Measurements from ENCODE around the gene HINFP. TPM values are rescaled to one million over a fixed set of nuclear protein-coding genes. Genes with fewer than 3 reads are reported as not detected.
A peak's percentile ranks its signal among the peaks of the same experiment; 100 is the strongest.

HINFP gene
- total and polyA plus RNA-seq, 2 experiments from 2014 or later: 12.6 to 29.2 TPM

DNA sequence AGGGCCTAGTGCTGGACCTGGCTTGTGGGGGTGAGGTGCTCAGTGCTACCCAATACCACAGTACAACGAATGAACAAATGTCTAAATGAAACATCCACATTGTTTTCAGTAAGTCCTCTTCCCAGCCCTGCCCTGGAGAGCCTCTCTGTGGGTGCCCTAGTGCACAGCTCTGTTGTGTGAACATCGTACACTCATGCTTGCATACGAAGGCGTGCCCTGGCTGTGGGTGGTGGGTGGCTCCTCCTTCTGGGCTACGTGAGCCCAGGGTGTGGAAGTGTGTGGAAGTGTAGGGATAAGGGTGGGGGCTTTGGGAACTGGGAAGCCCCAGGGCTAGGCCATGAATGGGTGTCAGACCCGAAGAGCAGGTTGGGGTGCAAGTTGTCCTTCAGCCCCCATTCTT lies 46.6 kb downstream of the HINFP start (continued):
- TF ChIP-seq, protein P1, sequence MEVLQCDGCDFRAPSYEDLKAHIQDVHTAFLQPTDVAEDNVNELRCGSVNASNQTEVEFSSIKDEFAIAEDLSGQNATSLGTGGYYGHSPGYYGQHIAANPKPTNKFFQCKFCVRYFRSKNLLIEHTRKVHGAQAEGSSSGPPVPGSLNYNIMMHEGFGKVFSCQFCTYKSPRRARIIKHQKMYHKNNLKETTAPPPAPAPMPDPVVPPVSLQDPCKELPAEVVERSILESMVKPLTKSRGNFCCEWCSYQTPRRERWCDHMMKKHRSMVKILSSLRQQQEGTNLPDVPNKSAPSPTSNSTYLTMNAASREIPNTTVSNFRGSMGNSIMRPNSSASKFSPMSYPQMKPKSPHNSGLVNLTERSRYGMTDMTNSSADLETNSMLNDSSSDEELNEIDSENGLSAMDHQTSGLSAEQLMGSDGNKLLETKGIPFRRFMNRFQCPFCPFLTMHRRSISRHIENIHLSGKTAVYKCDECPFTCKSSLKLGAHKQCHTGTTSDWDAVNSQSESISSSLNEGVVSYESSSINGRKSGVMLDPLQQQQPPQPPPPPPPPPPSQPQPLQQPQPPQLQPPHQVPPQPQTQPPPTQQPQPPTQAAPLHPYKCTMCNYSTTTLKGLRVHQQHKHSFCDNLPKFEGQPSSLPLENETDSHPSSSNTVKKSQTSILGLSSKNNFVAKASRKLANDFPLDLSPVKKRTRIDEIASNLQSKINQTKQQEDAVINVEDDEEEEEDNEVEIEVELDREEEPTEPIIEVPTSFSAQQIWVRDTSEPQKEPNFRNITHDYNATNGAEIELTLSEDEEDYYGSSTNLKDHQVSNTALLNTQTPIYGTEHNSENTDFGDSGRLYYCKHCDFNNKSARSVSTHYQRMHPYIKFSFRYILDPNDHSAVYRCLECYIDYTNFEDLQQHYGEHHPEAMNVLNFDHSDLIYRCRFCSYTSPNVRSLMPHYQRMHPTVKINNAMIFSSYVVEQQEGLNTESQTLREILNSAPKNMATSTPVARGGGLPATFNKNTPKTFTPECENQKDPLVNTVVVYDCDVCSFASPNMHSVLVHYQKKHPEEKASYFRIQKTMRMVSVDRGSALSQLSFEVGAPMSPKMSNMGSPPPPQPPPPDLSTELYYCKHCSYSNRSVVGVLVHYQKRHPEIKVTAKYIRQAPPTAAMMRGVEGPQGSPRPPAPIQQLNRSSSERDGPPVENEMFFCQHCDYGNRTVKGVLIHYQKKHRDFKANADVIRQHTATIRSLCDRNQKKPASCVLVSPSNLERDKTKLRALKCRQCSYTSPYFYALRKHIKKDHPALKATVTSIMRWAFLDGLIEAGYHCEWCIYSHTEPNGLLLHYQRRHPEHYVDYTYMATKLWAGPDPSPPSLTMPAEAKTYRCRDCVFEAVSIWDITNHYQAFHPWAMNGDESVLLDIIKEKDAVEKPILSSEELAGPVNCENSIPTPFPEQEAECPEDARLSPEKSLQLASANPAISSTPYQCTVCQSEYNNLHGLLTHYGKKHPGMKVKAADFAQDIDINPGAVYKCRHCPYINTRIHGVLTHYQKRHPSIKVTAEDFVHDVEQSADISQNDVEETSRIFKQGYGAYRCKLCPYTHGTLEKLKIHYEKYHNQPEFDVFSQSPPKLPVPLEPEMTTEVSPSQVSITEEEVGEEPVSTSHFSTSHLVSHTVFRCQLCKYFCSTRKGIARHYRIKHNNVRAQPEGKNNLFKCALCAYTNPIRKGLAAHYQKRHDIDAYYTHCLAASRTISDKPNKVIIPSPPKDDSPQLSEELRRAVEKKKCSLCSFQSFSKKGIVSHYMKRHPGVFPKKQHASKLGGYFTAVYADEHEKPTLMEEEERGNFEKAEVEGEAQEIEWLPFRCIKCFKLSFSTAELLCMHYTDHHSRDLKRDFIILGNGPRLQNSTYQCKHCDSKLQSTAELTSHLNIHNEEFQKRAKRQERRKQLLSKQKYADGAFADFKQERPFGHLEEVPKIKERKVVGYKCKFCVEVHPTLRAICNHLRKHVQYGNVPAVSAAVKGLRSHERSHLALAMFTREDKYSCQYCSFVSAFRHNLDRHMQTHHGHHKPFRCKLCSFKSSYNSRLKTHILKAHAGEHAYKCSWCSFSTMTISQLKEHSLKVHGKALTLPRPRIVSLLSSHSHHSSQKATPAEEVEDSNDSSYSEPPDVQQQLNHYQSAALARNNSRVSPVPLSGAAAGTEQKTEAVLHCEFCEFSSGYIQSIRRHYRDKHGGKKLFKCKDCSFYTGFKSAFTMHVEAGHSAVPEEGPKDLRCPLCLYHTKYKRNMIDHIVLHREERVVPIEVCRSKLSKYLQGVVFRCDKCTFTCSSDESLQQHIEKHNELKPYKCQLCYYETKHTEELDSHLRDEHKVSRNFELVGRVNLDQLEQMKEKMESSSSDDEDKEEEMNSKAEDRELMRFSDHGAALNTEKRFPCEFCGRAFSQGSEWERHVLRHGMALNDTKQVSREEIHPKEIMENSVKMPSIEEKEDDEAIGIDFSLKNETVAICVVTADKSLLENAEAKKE (CRISPR knock-in tag; IDR thresholded peaks at IDR 0.05): no peak

GRCh38 chr11:119168471-119169281 lies 47.3 kb downstream of the HINFP start, which contains the start of gene NLRX1:
NLRX1 (plus strand) TSS chr11:119168725; CDS start chr11:119171404, 2,679 bp downstream.
- peak within 1 kb of the TSS; percentile 34 for H2AFZ ChIP-seq
- no peaks in the 10 kb centered on the region; the same call in 2 of the 3 replicates for H3K9me3 Mint-ChIP-seq
- TF ChIP-seq, protein P2, sequence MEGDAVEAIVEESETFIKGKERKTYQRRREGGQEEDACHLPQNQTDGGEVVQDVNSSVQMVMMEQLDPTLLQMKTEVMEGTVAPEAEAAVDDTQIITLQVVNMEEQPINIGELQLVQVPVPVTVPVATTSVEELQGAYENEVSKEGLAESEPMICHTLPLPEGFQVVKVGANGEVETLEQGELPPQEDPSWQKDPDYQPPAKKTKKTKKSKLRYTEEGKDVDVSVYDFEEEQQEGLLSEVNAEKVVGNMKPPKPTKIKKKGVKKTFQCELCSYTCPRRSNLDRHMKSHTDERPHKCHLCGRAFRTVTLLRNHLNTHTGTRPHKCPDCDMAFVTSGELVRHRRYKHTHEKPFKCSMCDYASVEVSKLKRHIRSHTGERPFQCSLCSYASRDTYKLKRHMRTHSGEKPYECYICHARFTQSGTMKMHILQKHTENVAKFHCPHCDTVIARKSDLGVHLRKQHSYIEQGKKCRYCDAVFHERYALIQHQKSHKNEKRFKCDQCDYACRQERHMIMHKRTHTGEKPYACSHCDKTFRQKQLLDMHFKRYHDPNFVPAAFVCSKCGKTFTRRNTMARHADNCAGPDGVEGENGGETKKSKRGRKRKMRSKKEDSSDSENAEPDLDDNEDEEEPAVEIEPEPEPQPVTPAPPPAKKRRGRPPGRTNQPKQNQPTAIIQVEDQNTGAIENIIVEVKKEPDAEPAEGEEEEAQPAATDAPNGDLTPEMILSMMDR (conservative IDR thresholded peaks at IDR 0.05; ENCODE audit: low read depth in 2 of 2): peak; percentile 81 to 87
- TF ChIP-seq ZNF114 (CRISPR knock-in tag; IDR thresholded peaks at IDR 0.05) (no peak), POLR2AphosphoS5 (IDR thresholded peaks at IDR 0.05; ENCODE audit: low read depth) (peak; percentile 62), CREB1 (CRISPR knock-in tag; IDR thresholded peaks at IDR 0.05; ENCODE audit: low read depth) (peak; percentile 87)
- TF ChIP-seq, protein P3, sequence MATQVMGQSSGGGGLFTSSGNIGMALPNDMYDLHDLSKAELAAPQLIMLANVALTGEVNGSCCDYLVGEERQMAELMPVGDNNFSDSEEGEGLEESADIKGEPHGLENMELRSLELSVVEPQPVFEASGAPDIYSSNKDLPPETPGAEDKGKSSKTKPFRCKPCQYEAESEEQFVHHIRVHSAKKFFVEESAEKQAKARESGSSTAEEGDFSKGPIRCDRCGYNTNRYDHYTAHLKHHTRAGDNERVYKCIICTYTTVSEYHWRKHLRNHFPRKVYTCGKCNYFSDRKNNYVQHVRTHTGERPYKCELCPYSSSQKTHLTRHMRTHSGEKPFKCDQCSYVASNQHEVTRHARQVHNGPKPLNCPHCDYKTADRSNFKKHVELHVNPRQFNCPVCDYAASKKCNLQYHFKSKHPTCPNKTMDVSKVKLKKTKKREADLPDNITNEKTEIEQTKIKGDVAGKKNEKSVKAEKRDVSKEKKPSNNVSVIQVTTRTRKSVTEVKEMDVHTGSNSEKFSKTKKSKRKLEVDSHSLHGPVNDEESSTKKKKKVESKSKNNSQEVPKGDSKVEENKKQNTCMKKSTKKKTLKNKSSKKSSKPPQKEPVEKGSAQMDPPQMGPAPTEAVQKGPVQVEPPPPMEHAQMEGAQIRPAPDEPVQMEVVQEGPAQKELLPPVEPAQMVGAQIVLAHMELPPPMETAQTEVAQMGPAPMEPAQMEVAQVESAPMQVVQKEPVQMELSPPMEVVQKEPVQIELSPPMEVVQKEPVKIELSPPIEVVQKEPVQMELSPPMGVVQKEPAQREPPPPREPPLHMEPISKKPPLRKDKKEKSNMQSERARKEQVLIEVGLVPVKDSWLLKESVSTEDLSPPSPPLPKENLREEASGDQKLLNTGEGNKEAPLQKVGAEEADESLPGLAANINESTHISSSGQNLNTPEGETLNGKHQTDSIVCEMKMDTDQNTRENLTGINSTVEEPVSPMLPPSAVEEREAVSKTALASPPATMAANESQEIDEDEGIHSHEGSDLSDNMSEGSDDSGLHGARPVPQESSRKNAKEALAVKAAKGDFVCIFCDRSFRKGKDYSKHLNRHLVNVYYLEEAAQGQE (IDR thresholded peaks at IDR 0.05; ENCODE audit: unreplicated experiment): peak; percentile 7

More at GRCh38 chr11:119168471-119169281, 47.3 kb downstream of the HINFP start, which contains the start of gene NLRX1:
- peak within 1 kb of the TSS; percentile 84 for H3K4me2 ChIP-seq
- peaks cover 20% of the 10 kb centered on the region for H3K4me1 Mint-ChIP-seq
- H3K9me2 ChIP-seq (ENCODE audit: insufficient read depth): no peaks in the 10 kb centered on the region
- no peaks in the 10 kb centered on the region for H3K79me2 ChIP-seq (replicated peaks; ENCODE audit: insufficient read depth)
- no peaks in the 10 kb centered on the region for H4K20me1 ChIP-seq (replicated peaks; ENCODE audit: insufficient read depth)
- H3K27me3 Mint-ChIP-seq (ENCODE audit: insufficient read depth, low read depth, poor library complexity): peaks cover 22% of the 10 kb centered on the region
- peak; percentile 92 for DNase-seq (ENCODE audit: low spot score)
- peak; percentile 77 for ATAC-seq
- peak within 1 kb of the TSS; percentile 90 for H3K4me3 ChIP-seq
- H3K4me3 Mint-ChIP-seq: peak within 1 kb of the TSS; percentile 92
- peak within 1 kb of the TSS; percentile 99 for H3K27ac ChIP-seq (ENCODE audit: low read depth)
- H3K27ac Mint-ChIP-seq: peak within 1 kb of the TSS; percentile 97
- H3F3A ChIP-seq (replicated peaks; ENCODE audit: low read depth): peaks cover 6% of the 10 kb centered on the region; the same call in 1 of the 2 replicates
- H3K4me1 ChIP-seq (ENCODE audit: insufficient read depth): peaks cover 12% of the 10 kb centered on the region; the same call in 1 of the 2 replicates
- no peaks in the 10 kb centered on the region for H3K36me3 Mint-ChIP-seq (ENCODE audit: low read depth)
- H3K36me3 ChIP-seq (ENCODE audit: insufficient read depth): no peaks in the 10 kb centered on the region
- no peaks in the 10 kb centered on the region for H3K27me3 ChIP-seq (ENCODE audit: insufficient read depth)
